Astrocyte (in vitro differentiated cells and primary cell): Measurements from ENCODE around the gene EPHA6.
"Not testable (repeated sequence)": the region's sequence is repeated elsewhere in the genome, so short reads cannot be mapped to it uniquely, and the experiment has no call there.

Source experiments
- EZH2 ChIP-seq: IDR thresholded peaks from 2 replicates; pipeline ENCODE4 v1.6.1; 2012; ENCODE audit warnings: mild to moderate bottlenecking, low read length, inconsistent platforms; ENCODE audit not compliant: insufficient read depth
- TF ChIP-seq, protein P1 (sequence below): IDR thresholded peaks from 2 replicates; pipeline ENCODE4 v1.5.1; 2011; ENCODE audit warnings: low read depth, mild to moderate bottlenecking, inconsistent platforms, low read length, moderate library complexity; ENCODE audit not compliant: insufficient read depth

DNA sequence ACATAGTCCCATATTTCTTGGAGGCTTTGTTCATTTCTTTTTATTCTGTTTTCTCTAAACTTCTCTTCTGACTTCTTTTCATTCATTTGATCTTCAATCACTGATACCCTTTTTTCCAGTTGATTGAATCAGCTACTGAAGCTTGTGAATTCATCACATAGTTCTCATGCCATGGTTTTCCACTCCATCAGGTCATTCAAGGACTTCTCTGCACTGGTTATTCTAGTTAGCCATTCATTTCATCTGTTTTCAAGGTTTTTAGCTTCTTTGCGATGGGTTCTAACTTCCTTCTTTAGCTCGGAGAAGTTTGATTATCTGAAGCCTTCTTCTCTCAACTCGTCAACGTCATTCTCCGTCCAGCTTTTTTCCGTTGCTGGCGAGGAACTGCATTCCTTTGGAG lies 169.3 kb downstream of the EPHA6 start:
- not testable (repeated sequence) for TF ChIP-seq EZH2
- TF ChIP-seq, protein P1, sequence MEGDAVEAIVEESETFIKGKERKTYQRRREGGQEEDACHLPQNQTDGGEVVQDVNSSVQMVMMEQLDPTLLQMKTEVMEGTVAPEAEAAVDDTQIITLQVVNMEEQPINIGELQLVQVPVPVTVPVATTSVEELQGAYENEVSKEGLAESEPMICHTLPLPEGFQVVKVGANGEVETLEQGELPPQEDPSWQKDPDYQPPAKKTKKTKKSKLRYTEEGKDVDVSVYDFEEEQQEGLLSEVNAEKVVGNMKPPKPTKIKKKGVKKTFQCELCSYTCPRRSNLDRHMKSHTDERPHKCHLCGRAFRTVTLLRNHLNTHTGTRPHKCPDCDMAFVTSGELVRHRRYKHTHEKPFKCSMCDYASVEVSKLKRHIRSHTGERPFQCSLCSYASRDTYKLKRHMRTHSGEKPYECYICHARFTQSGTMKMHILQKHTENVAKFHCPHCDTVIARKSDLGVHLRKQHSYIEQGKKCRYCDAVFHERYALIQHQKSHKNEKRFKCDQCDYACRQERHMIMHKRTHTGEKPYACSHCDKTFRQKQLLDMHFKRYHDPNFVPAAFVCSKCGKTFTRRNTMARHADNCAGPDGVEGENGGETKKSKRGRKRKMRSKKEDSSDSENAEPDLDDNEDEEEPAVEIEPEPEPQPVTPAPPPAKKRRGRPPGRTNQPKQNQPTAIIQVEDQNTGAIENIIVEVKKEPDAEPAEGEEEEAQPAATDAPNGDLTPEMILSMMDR = not testable (repeated sequence)
